ENCODE results near the gene ASTN2. TPM values are rescaled to one million over a fixed set of nuclear protein-coding genes. Genes with fewer than 3 reads are reported as not detected.

ASTN2 gene
- total and polyA plus RNA-seq, 10 of the 15 experiments (the other 5 are each of a cell fraction or from before 2014, with no cell fraction given), result 1.4 to 15.7 (median 7.0) TPM

DNA sequence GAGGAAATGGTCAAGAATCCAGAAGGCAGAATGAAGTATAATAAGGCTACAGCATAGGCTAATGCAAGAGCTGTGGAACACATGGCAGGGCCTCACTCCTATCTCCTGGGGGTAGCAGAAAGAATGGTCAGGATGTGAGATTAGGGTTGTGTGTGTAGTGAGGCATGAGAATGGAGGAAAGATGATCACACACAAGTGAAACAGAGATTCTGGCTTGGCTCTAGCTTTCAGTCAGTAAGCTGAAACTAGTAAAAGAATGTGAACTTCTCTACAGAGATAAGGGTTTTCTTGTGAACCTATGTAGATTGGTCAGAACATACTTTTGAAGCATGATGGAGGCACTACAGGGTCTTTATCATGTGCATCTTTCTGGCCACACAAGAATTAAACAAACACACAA lies 298.8 kb downstream of the ASTN2 start:
- Histone ChIP-seq H2AFZ (ENCODE audit: control insufficient read depth, low read depth, low read length) (no peak overlapping the region), H3K79me2 (ENCODE audit: control insufficient read depth, insufficient read depth, low read length) (no peaks in the 10 kb centered on the region), H3K4me3 (no peak overlapping the region), H3K4me1 (ENCODE audit: control insufficient read depth, insufficient read depth, low read length) (no peaks in the 10 kb centered on the region), H3K27ac (ENCODE audit: control insufficient read depth, insufficient read depth) (no peak overlapping the region), H3K9me3 (replicated peaks; ENCODE audit: control insufficient read depth, insufficient read depth, low read length) (no peaks in the 10 kb centered on the region), H3K27me3 (replicated peaks in 1 of 2; ENCODE audit: control insufficient read depth in 2 of 2, insufficient read depth in 2 of 2, low read length in 1 of 2) (no peaks in the 10 kb centered on the region), H3K36me3 (ENCODE audit: control insufficient read depth in 2 of 2, insufficient read depth in 2 of 2, low read length in 1 of 2) (no peaks in the 10 kb centered on the region), H3K4me2 (ENCODE audit: control insufficient read depth, insufficient read depth) (no peak overlapping the region), H3K9ac (ENCODE audit: control insufficient read depth, insufficient read depth, low read length) (no peak overlapping the region), H4K20me1 (ENCODE audit: control insufficient read depth, insufficient read depth) (no peaks in the 10 kb centered on the region)
- ChIA-PET CTCF (no interaction called here), SMC1A (ENCODE audit: uncharacterized antibody, unreplicated experiment) (interaction anchor here (1.0 kb wide), 1 partner anchor 16 kb away, joined by 3 read pairs; no protein-coding TSS in a partner anchor), RAD21 (ENCODE audit: unreplicated experiment) (no interaction called here), POLR2A (no interaction called here)
- in situ Hi-C loops (cut with MboI), result no loop called here
- TF ChIP-seq EED (IDR thresholded peaks at IDR 0.05; ENCODE audit: low read depth) (peak; percentile 78), RUNX3 (IDR thresholded peaks at IDR 0.05; ENCODE audit: low read length) (peak; percentile 30; the same call in 1 of the 2 replicates), CHD2 (IDR thresholded peaks at IDR 0.05; ENCODE audit: borderline replicate concordance, low read depth, low read length) (no peak), NFIC (IDR thresholded peaks at IDR 0.05; ENCODE audit: low read depth, low read length) (peak; percentile 38; the same call in 1 of the 2 replicates), RAD21 (IDR thresholded peaks at IDR 0.05; ENCODE audit: insufficient read depth, low read depth, low read length) (no peak), ETV6 (conservative IDR thresholded peaks at IDR 0.05 in 1 of 2, IDR thresholded peaks at IDR 0.05 in 1 of 2; ENCODE audit: borderline replicate concordance in 1 of 2, low read depth in 1 of 2) (0 out of 4 replicates have a peak, but pooled peaks of 1 of the 2 experiments have one; percentile 13), JUNB (IDR thresholded peaks at IDR 0.05) (peak; percentile 67)
- DNase-seq (ENCODE audit: low read depth, low spot score) (peak; percentile 33), FAIRE-seq (no peak), ATAC-seq (peak; percentile 91)
- BruUV-seq (replicated peaks), result no TSS peak
- intact Hi-C loops (cut with micrococcal nuclease; ENCODE audit: unreplicated experiment), result no loop called here

DNA sequence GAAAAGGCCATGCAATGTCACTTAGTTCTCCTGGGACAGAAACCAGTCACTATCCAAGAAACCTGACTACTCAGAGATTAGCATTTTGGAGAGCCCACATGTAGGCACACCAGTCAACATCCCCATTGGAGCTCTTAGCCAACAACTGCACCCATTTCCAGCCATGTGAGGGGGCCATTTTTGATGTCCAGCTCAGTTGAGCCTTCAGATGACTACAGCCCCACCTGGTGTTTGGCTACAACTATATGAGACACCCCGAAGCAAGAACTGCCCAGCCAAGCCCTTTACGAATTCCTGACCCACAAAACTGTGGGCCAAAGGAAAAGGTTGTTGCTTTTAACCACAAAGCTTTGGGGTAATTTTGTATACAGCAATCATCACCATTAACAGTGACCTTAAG lies 300.1 kb downstream of the ASTN2 start:
- no TSS peak for BruUV-seq (replicated peaks)
- H3K9ac ChIP-seq (ENCODE audit: control insufficient read depth, insufficient read depth, low read length), result no peak overlapping the region
- no peaks in the 10 kb centered on the region for H3K27me3 ChIP-seq (replicated peaks in 1 of 2; ENCODE audit: control insufficient read depth in 2 of 2, insufficient read depth in 2 of 2, low read length in 1 of 2)
- WGBS (ENCODE audit: insufficient coverage, insufficient replicate concordance, low lambda C conversion rate, missing lambda C conversion rate), result 0% methylated on average over 2 of the region's 2 CpGs
- in situ Hi-C loops (cut with MboI), result no loop called here
- no peak overlapping the region for H3K4me3 ChIP-seq
- H2AFZ ChIP-seq (ENCODE audit: control insufficient read depth, low read depth, low read length), result no peak overlapping the region
- ChIA-PET SMC1A (ENCODE audit: uncharacterized antibody, unreplicated experiment) (no interaction called here), CTCF (interaction anchor here (0.8 to 1.3 kb wide), 3 partner anchors 9 to 380 kb away, joined by 3 to 8 read pairs (median 4); no protein-coding TSS in a partner anchor), RAD21 (ENCODE audit: unreplicated experiment) (interaction anchor here (0.6 kb wide), 1 partner anchor 377 kb away, joined by 4 read pairs; no protein-coding TSS in a partner anchor), POLR2A (no interaction called here)
- H3K36me3 ChIP-seq (ENCODE audit: control insufficient read depth in 2 of 2, insufficient read depth in 2 of 2, low read length in 1 of 2), result no peaks in the 10 kb centered on the region
- H3K4me2 ChIP-seq (ENCODE audit: control insufficient read depth, insufficient read depth), result no peak overlapping the region
- H3K27ac ChIP-seq (ENCODE audit: control insufficient read depth, insufficient read depth), result no peak overlapping the region
- H3K4me1 ChIP-seq (ENCODE audit: control insufficient read depth, insufficient read depth, low read length), result no peaks in the 10 kb centered on the region
- DNase-seq (ENCODE audit: low read depth, low spot score), result no peak
- TF ChIP-seq, protein P1, sequence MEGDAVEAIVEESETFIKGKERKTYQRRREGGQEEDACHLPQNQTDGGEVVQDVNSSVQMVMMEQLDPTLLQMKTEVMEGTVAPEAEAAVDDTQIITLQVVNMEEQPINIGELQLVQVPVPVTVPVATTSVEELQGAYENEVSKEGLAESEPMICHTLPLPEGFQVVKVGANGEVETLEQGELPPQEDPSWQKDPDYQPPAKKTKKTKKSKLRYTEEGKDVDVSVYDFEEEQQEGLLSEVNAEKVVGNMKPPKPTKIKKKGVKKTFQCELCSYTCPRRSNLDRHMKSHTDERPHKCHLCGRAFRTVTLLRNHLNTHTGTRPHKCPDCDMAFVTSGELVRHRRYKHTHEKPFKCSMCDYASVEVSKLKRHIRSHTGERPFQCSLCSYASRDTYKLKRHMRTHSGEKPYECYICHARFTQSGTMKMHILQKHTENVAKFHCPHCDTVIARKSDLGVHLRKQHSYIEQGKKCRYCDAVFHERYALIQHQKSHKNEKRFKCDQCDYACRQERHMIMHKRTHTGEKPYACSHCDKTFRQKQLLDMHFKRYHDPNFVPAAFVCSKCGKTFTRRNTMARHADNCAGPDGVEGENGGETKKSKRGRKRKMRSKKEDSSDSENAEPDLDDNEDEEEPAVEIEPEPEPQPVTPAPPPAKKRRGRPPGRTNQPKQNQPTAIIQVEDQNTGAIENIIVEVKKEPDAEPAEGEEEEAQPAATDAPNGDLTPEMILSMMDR (IDR thresholded peaks at IDR 0.05 in 2 of 3, conservative IDR thresholded peaks at IDR 0.05 in 1 of 3; ENCODE audit: control insufficient read depth in 2 of 3, extremely low read depth in 1 of 3, insufficient read depth in 1 of 3, low read depth in 3 of 3, low read length in 3 of 3), result peak in 1 of 3 experiments; percentile 11; a peak in 1 of 6 replicates
- TF ChIP-seq NR2F1 (conservative IDR thresholded peaks at IDR 0.05), result no peak
- no peaks in the 10 kb centered on the region for H3K79me2 ChIP-seq (ENCODE audit: control insufficient read depth, insufficient read depth, low read length)
- FAIRE-seq, result no peak
- no peaks in the 10 kb centered on the region for H4K20me1 ChIP-seq (ENCODE audit: control insufficient read depth, insufficient read depth)
- H3K9me3 ChIP-seq (replicated peaks; ENCODE audit: control insufficient read depth, insufficient read depth, low read length), result no peaks in the 10 kb centered on the region
- intact Hi-C loops (cut with micrococcal nuclease; ENCODE audit: unreplicated experiment), result no loop called here
- ATAC-seq, result peak; percentile 39; the same call in 1 of the 3 replicates
